Activated naive CD4-positive, alpha-beta T cell treated with anti-CD3 and anti-CD28 coated beads for 36 hours (primary cell): ENCODE results near the gene LRCH4. TPM values are rescaled to one million over a fixed set of nuclear protein-coding genes. Genes with fewer than 3 reads are reported as not detected.
"Not testable (repeated sequence)": the region's sequence is repeated elsewhere in the genome, so short reads cannot be mapped to it uniquely, and the experiment has no call there.

Experiments used
- CTCF ChIA-PET: fragments of 350-600 bp; sonication (Branson Sonifier 250); formaldehyde crosslinking; loops from one replicate; lab custom pipeline; 2021; ENCODE audit warnings: antibody characterized with exemption; lab: Charles Lee
- DNase-seq: peaks from one replicate; pipeline ENCODE4 v3.0.0-alpha.2; 2020
- H3K27ac Mint-ChIP-seq: one replicate; pipeline ENCODE4 v1.8.0; 2021; ENCODE audit warnings: mild to moderate bottlenecking, mixed read lengths
- H3K27me3 Mint-ChIP-seq: one replicate; pipeline ENCODE4 v1.8.0; 2021; ENCODE audit warnings: low read depth, mixed read lengths
- H3K36me3 Mint-ChIP-seq: one replicate; pipeline ENCODE4 v1.8.0; 2021; ENCODE audit warnings: low read depth, mixed read lengths
- H3K4me1 Mint-ChIP-seq: one replicate; pipeline ENCODE4 v1.8.0; 2021; ENCODE audit warnings: low read depth, mixed read lengths
- H3K4me3 Mint-ChIP-seq: one replicate; pipeline ENCODE4 v1.8.0; 2021; ENCODE audit warnings: mild to moderate bottlenecking, moderate library complexity, mixed read lengths
- H3K9me3 Mint-ChIP-seq: one replicate; pipeline ENCODE4 v1.8.0; 2021; ENCODE audit warnings: mixed read lengths
- intact Hi-C: fragments of 100-400 bp; cut with micrococcal nuclease; formaldehyde crosslinking; loops from one replicate; pipeline ENCODE4 v1.15.1; 2023
- total RNA-seq, 2 experiments: library from RNA; stranded (reverse); gene quantifications; one replicate each; pipeline ENCODE4 v1.2.3, GENCODE V29; 2021

LRCH4 gene
- total RNA-seq, 2 experiments from 2014 or later, result 78.0 to 81.2 TPM

DNA sequence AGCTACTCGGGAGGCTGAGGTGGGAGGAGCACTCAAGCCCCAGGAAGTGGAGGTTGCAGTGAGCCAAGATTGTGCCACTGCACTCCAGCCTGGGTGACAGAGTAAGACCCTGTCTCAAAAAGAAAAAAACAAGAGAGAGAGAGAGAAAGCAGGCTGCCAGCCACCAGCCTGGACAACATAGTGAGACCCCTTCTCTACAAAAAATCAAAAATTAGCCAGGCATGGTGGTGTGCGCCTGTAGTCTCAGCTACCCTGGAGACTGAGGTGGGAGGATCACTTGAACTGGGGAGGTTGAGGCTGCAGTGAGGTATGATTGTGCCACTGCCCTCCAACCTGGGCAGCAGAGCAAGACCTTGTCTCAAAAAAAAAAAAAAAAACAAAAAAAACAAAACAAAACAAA is 49.2 kb downstream of the LRCH4 start:
- DNase-seq, H3K36me3 Mint-ChIP-seq, H3K27me3 Mint-ChIP-seq, intact Hi-C loops, H3K4me3 Mint-ChIP-seq, H3K9me3 Mint-ChIP-seq, H3K27ac Mint-ChIP-seq: not testable (repeated sequence)
- peaks cover 18% of the 10 kb centered on the region for H3K4me1 Mint-ChIP-seq
- CTCF ChIA-PET, result interaction anchor here (3.9 kb wide), 1 partner anchor 23 kb away, joined by 16 read pairs; no protein-coding TSS in a partner anchor

- H3K4me1 Mint-ChIP-seq, result peaks cover 10% of the 10 kb centered on the region
- H3K9me3 Mint-ChIP-seq, H3K4me3 Mint-ChIP-seq, intact Hi-C loops, H3K27me3 Mint-ChIP-seq, H3K36me3 Mint-ChIP-seq, H3K27ac Mint-ChIP-seq, DNase-seq: not testable (repeated sequence)
- CTCF ChIA-PET, result interaction anchor here (0.6 to 3.9 kb wide), 6 partner anchors 14 to 1838 kb away, joined by 3 to 16 read pairs (median 4); no protein-coding TSS in a partner anchor
Observed at GRCh38 chr7:100535982-100536381, 49.9 kb downstream of the LRCH4 start.

GRCh38 chr7:100532165-100533022 is 53.5 kb downstream of the LRCH4 start:
- no peak overlapping the region for H3K4me3 Mint-ChIP-seq
- no peak overlapping the region for H3K27ac Mint-ChIP-seq
- no peaks in the 10 kb centered on the region for H3K9me3 Mint-ChIP-seq
- DNase-seq, result no peak
- no peaks in the 10 kb centered on the region for H3K36me3 Mint-ChIP-seq
- peaks cover 8% of the 10 kb centered on the region for H3K4me1 Mint-ChIP-seq
- CTCF ChIA-PET, result interaction anchor here (0.6 kb wide), 1 partner anchor 259 kb away, joined by 5 read pairs; no protein-coding TSS in a partner anchor
- no peaks in the 10 kb centered on the region for H3K27me3 Mint-ChIP-seq
- intact Hi-C loops, result no loop called here

- intact Hi-C loops, H3K36me3 Mint-ChIP-seq, H3K27ac Mint-ChIP-seq, H3K9me3 Mint-ChIP-seq, H3K4me3 Mint-ChIP-seq, H3K27me3 Mint-ChIP-seq, DNase-seq: not testable (repeated sequence)
- peaks cover 18% of the 10 kb centered on the region for H3K4me1 Mint-ChIP-seq
- CTCF ChIA-PET, result interaction anchor here (1.3 to 1.5 kb wide), 2 partner anchors 31 to 45 kb away, joined by 3 to 7 read pairs; no protein-coding TSS in a partner anchor
Observed at GRCh38 chr7:100528108-100528866, 57.6 kb downstream of the LRCH4 start.

Other genes with a start within 250 kb of the LRCH4 start
- gene PILRB, start 228.0 kb downstream of the LRCH4 start, total RNA-seq, result 10 to 100 TPM; 30.5 to 31.4 TPM
- under 1 TPM; 0.27 to 0.29 TPM for gene PILRA, start 212.6 kb downstream of the LRCH4 start, total RNA-seq
- gene ZCWPW1, start 157.4 kb downstream of the LRCH4 start, total RNA-seq, result 1 to 10 TPM; 3.5 to 5.2 TPM
- 10 to 100 TPM; 39.3 to 39.7 TPM for gene MEPCE, start 156.3 kb downstream of the LRCH4 start, total RNA-seq
- 10 to 100 TPM; 45.3 to 53.6 TPM for gene PPP1R35, start 149.6 kb downstream of the LRCH4 start, total RNA-seq
- 1 to 10 TPM; 2.3 to 2.6 TPM for gene SPACDR, start 121.9 kb downstream of the LRCH4 start, total RNA-seq
- 10 to 100 TPM; 46.0 to 48.7 TPM for gene TSC22D4, start 106.9 kb downstream of the LRCH4 start, total RNA-seq
- under 1 TPM; 0.17 to 0.30 TPM for gene NYAP1, start 102.2 kb downstream of the LRCH4 start, total RNA-seq
- 10 to 100 TPM; 23.4 to 23.9 TPM for gene AGFG2, start 46.9 kb downstream of the LRCH4 start, total RNA-seq
- 10 to 100 TPM; 13.7 to 15.7 TPM for gene SAP25, start 12.2 kb downstream of the LRCH4 start, total RNA-seq
- 1 to 10 TPM; 1.5 to 2.6 TPM for gene FBXO24, start 199 bp upstream of the LRCH4 start, total RNA-seq
- gene PCOLCE, start 16.2 kb upstream of the LRCH4 start, total RNA-seq, result 1 to 10 TPM; 5.8 to 6.8 TPM
- 10 to 100 TPM; 12.3 to 13.0 TPM for gene MOSPD3, start 26.4 kb upstream of the LRCH4 start, total RNA-seq
- gene TFR2, start 55.4 kb upstream of the LRCH4 start, total RNA-seq, result 1 to 10 TPM; 4.2 to 5.1 TPM
- not detected for gene ACTL6B, start 70.3 kb upstream of the LRCH4 start, total RNA-seq
- 100 to 1,000 TPM; 221 TPM for gene GNB2, start 87.6 kb upstream of the LRCH4 start, total RNA-seq
- gene GIGYF1, start 108.1 kb upstream of the LRCH4 start, total RNA-seq, result 10 to 100 TPM; 32.8 to 37.8 TPM
- 10 to 100 TPM; 23.2 to 29.6 TPM for gene POP7, start 120.0 kb upstream of the LRCH4 start, total RNA-seq
- not detected for gene EPO, start 134.3 kb upstream of the LRCH4 start, total RNA-seq
- gene ZAN, start 147.5 kb upstream of the LRCH4 start, total RNA-seq, result not detected
- gene EPHB4, start 241.4 kb upstream of the LRCH4 start, total RNA-seq, result 1 to 10 TPM; 5.9 to 6.0 TPM